Stimulated activated CD8-positive, alpha-beta memory T cell treated with anti-CD3 and anti-CD28 coated beads, Interleukin-4, amount 100 ng/mL, for 1 hour (primary cell): ENCODE results near the gene GMNC.

Experiments used
- DNase-seq, 2 donors: peaks; one replicate each; pipeline ENCODE4 v3.0.0-alpha.2; 2020; ENCODE audit warnings: low read depth in 2 of 2, low spot score in 1 of 2

Gene GMNC

GRCh38 chr3:190849607-190850006, 12.9 kb downstream of the GMNC start:
- no peak for DNase-seq

DNA sequence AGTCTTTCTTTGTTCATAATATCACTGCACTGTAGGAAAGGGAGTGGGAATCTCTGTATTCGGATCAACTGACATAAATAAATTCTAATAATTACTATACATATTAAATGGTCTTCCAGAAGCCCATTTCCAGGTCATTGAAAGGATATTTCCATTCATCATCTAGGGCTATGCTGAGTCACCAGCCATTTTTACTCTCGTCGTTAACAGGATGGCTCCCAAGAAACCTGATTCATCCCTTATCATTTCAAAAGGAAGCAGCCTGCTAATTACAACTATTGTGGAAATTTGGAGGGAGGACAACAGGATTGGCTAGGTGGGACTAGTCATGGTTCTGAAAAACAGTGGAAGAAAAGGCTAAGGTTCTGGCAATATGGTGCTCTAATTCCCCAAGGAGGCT, 13.6 kb downstream of the GMNC start:
- DNase-seq: no peak

GRCh38 chr3:190847436-190847835, 15.1 kb downstream of the GMNC start:
- no peak for DNase-seq

GRCh38 chr3:190840146-190840545, 22.3 kb downstream of the GMNC start:
- DNase-seq: no peak

DNA sequence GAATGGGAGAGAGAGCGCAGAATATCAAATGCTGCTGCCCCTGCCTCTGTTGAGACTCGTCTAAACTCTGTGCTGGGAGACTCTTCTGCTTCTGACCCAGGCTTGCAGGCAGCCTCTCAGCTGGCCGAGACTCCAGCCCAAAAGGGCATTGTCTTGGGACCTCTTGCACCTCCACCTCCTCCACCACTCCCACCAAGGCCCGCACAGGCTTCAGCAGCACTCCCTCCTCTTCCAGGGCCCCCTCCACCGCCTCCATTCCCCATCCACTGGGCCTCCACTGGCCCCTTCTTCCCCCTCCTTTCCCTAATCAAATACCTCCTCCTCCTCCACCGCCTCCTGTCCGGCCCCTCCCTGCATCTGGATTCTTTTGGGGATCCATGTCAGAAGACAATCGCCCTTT, 31.3 kb downstream of the GMNC start:
- no peak for DNase-seq

DNA sequence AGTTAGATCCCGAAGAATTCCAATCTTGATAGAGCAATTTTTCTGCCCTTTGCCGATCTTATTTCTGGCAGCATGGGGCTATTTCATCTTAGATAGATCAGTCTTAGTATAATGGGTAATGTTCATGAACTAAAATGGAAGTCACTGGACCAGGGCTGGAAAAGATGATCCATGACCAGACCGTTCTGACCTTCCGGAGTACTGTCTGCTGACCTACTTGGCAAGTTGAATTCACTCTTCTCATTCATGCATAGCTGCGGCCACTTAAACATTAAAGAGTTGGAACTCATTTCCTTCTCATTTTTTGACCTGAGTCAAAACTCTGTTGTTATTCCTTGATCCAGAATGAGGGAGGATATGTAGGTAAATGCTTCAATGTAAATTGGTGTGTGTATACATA, 32.5 kb downstream of the GMNC start:
- no peak for DNase-seq

DNA sequence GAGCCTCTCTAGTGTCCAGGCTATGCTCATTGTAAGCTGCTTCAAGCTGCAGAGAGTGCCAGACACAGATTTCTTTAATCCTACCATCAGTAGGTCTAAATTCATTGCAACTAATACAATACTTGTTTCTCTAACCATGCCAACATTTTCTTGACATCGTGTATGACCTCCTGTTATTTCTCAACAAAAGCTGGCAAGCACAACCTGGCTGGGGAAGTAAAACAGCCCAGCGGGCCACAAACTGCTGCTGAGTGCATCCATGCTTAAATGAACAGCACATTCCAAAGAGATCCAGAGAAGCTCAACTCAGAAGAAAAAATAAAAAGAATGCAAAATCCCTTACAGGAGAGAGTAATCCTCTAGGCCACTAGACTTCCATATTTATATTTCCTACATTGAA, 36.5 kb downstream of the GMNC start:
- DNase-seq: no peak

GRCh38 chr3:190825386-190826016, 37.0 kb downstream of the GMNC start:
- no peak for DNase-seq

- no peak for DNase-seq
These were observed 50.6 kb downstream of the GMNC start for GRCh38 chr3:190811775-190812480.

DNA sequence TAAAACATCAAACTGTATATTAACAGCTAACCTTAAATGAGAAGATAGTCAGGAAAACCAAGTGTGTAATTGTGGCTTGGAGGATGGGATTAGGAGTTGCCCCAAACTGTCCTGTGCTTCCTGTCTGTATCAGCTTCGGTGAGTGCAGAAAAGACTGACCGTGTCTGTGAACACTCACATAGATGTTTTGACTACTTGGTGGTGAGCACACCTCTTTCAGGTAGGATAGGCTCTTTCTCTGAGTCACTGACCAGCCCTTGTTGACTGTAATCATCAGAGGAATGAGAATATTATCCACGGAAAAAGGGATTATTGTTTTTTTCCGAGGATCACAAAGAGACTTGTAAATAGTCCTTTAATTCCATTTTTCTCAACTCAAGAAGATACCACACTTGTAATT, 51.5 kb downstream of the GMNC start:
- no peak for DNase-seq

DNA sequence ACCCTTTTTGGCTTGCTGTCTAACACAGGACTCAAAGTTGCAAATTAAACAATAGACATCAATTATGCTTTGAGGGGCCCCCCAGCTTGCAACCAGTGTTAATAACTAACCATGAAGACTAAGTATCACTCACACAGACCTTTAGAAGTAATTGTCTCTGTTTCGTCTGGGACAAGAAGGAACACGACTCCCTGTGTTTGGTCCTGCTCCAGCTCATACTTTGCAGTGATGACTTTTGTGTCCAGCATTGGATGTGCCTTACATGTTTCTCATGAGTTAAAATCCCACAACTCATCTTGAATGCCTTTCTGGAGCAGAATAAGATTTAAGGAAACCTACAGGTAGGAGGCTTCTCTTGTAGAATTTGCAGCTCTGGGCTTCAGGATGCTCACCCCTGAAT, 53.1 kb downstream of the GMNC start:
- DNase-seq: no peak

- DNase-seq: no peak
These were observed 54.6 kb downstream of the GMNC start for GRCh38 chr3:190807719-190808375.
